Measurements from ENCODE around the gene GRHL3. TPM values are rescaled to one million over a fixed set of nuclear protein-coding genes. Genes with fewer than 3 reads are reported as not detected.

Gene GRHL3
- total and polyA plus RNA-seq, 11 donors = 0.03 to 0.61 TPM; not detected in 9

- Histone ChIP-seq H3K4me1 (no peaks in the 10 kb centered on the region), H3K36me3 (peaks cover 0 to 27% (median 0%) of the 10 kb centered on the region in 9 donors), H3K27me3 (no peaks in the 10 kb centered on the region), H3K9me3 (no peaks in the 10 kb centered on the region), H3K4me3 (no peak overlapping the region), H3K27ac (no peak overlapping the region)
- TF ChIP-seq POLR2A (IDR thresholded peaks at IDR 0.05) = no peak
- TF ChIP-seq, protein P1, sequence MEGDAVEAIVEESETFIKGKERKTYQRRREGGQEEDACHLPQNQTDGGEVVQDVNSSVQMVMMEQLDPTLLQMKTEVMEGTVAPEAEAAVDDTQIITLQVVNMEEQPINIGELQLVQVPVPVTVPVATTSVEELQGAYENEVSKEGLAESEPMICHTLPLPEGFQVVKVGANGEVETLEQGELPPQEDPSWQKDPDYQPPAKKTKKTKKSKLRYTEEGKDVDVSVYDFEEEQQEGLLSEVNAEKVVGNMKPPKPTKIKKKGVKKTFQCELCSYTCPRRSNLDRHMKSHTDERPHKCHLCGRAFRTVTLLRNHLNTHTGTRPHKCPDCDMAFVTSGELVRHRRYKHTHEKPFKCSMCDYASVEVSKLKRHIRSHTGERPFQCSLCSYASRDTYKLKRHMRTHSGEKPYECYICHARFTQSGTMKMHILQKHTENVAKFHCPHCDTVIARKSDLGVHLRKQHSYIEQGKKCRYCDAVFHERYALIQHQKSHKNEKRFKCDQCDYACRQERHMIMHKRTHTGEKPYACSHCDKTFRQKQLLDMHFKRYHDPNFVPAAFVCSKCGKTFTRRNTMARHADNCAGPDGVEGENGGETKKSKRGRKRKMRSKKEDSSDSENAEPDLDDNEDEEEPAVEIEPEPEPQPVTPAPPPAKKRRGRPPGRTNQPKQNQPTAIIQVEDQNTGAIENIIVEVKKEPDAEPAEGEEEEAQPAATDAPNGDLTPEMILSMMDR (IDR thresholded peaks at IDR 0.05) = no peak
- intact Hi-C loops (cut with DNase I) = no loop called here
- WGBS, 4 donors = 65 to 86% (median 81%) methylated on average over 1 of the region's 1 CpG
- ATAC-seq (no peak), DNase-seq (no peak)
Observed at GRCh38 chr1:24400065-24400464, 80.9 kb downstream of the GRHL3 start.

DNA sequence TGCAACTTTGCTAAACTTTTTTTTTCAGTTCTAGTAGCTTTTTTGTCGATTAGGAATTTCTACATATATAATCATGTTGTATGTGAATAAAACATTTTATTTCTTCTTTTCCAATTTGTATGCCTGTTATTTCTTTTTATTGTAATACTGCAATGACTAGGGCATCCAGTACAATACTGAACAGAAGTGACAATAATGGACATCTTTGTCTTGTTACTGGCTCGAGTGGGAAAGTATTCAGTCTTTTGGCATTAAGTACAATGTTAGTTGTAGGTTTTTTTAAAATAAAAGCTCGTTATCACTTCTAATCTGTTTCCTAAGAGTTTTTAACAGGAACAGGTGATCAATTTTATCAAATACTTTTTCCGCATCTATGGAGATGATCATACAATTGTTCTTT lies 84.6 kb downstream of the GRHL3 start:
- no peak for TF ChIP-seq POLR2A (IDR thresholded peaks at IDR 0.05)
- TF ChIP-seq, protein P1 (IDR thresholded peaks at IDR 0.05) = no peak
- Histone ChIP-seq H3K9me3 (peaks cover 0 to 12% (median 0%) of the 10 kb centered on the region in 12 donors), H3K27ac (no peak overlapping the region), H3K36me3 (peaks cover 0 to 26% (median 0%) of the 10 kb centered on the region in 9 donors), H3K4me3 (no peak overlapping the region), H3K4me1 (no peaks in the 10 kb centered on the region), H3K27me3 (no peaks in the 10 kb centered on the region)
- intact Hi-C loops (cut with DNase I) = no loop called here
- 85 to 93% (median 88%) methylated on average over 4 of the region's 4 CpGs for WGBS, 4 donors
- no peak for ATAC-seq
- no peak for DNase-seq

Other genes with a start within 250 kb of the GRHL3 start
- 100 to 1,000 TPM; 230 to 379 (median 288) TPM for gene MYOM3, start 207.2 kb upstream of the GRHL3 start, total RNA-seq
- gene MYOM3, start 207.2 kb upstream of the GRHL3 start, polyA plus RNA-seq = 100 to 1,000 TPM in 1 of 2 donors, 10 to 100 TPM in 1; 76.7 to 327 TPM
- gene IL22RA1, start 176.2 kb upstream of the GRHL3 start, total RNA-seq = 1 to 10 TPM in 1 of 9 donors, under 1 TPM in 5, not detected in 3; 0.19 to 1.3 (median 0.49) TPM
- under 1 TPM; 0.04 to 0.12 TPM for gene IL22RA1, start 176.2 kb upstream of the GRHL3 start, polyA plus RNA-seq
- gene IFNLR1, start 132.1 kb upstream of the GRHL3 start, total RNA-seq = 1 to 10 TPM; 1.9 to 3.4 (median 2.7) TPM
- gene IFNLR1, start 132.1 kb upstream of the GRHL3 start, polyA plus RNA-seq = 1 to 10 TPM in 1 of 2 donors, under 1 TPM in 1; 0.99 to 1.5 TPM
- 1 to 10 TPM; 3.8 to 6.9 (median 4.8) TPM for gene STPG1, start 94.4 kb downstream of the GRHL3 start, total RNA-seq
- gene STPG1, start 94.4 kb downstream of the GRHL3 start, polyA plus RNA-seq = 1 to 10 TPM; 4.5 to 5.2 TPM
- gene NIPAL3, start 96.4 kb downstream of the GRHL3 start, total RNA-seq = 10 to 100 TPM; 24.7 to 48.3 (median 29.7) TPM
- 10 to 100 TPM in 1 of 2 donors, 1 to 10 TPM in 1; 9.8 to 15.9 TPM for gene NIPAL3, start 96.4 kb downstream of the GRHL3 start, polyA plus RNA-seq
- 1 to 10 TPM; 4.3 to 9.7 (median 6.1) TPM for gene RCAN3, start 183.5 kb downstream of the GRHL3 start, total RNA-seq
- 1 to 10 TPM; 2.1 to 3.6 TPM for gene RCAN3, start 183.5 kb downstream of the GRHL3 start, polyA plus RNA-seq
- gene NCMAP, start 236.7 kb downstream of the GRHL3 start, total RNA-seq = under 1 TPM in 5 of 9 donors, not detected in 4; 0.08 to 0.29 (median 0.17) TPM
- under 1 TPM in 1 of 2 donors, not detected in 1; 0.19 TPM for gene NCMAP, start 236.7 kb downstream of the GRHL3 start, polyA plus RNA-seq